ENCODE results near the gene STX17. TPM values are rescaled to one million over a fixed set of nuclear protein-coding genes. Genes with fewer than 3 reads are reported as not detected.

Gene STX17
- total RNA-seq (2022; extraction: Qiagen RNA extraction; ENCODE audit: low read depth), result 6.8 to 11.6 TPM (median 9.0 TPM) in 5 replicates

DNA sequence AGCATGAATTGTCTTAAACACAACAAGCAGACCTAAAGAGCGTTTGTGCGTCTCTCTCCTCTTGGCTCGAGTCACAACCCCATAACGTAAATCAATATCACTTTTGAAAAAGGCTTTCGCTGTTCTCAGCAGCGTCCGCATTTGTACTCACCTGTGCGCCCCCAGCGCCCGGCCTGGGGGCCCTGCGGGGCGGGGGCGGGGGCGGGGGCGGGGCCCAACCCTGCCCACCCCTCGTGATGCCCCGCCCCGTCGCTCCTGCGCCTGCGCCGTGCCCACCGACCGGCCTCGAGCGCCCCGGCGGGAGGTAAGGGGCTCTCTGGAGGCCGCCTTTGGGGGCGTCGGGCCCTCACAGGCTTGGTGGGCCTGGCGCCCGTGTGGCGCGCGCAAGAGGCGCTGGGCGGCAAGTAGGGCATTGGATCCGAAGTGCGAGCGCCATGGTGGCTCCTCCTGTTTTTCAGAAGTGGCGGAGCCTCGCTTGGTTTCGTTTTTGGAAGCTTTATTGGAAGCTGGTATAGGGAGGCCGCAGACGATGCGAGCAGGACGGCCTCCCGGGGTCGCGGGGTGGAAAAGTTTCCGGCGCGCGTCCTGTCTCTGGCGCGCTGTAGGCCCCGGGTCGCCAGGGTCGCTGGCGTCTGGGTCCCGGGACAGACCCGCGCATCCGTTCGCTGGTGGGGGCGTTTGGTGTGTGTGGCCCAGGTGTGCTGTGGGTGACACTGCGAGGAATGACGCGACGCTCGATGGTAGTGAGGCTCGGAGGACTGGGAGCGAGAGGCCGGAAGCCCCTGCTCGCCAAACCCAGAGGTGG, at the start of gene STX17:
Gene STX17 (plus strand): TSS at position 252 of the 805 bp plus-strand sequence. CDS start 8,586 bp downstream, outside the sequence.

Other genes starting within 250 kb of the STX17 start
- 1.5 to 3.0 TPM (median 2.3 TPM) in 5 replicates for gene NR4A3, start 84.8 kb upstream of the STX17 start, total RNA-seq (2022; extraction: Qiagen RNA extraction; ENCODE audit: low read depth)
- 13.7 to 16.4 TPM (median 14.4 TPM) in 5 replicates for gene ERP44, start 192.3 kb downstream of the STX17 start, total RNA-seq (2022; extraction: Qiagen RNA extraction; ENCODE audit: low read depth)
- 8.3 to 11.4 TPM (median 10.4 TPM) in 5 replicates for gene INVS, start 192.6 kb downstream of the STX17 start, total RNA-seq (2022; extraction: Qiagen RNA extraction; ENCODE audit: low read depth)

All from A549 treated with ZK216348 at 1 μM for 4 hours (cell line).